AG04449 (cell line): ENCODE measurements around the gene KLHL26.

ENCODE experiments used
- CTCF ChIA-PET: fragments of 350-600 bp; formaldehyde crosslinking; extraction: SDS; loops from one replicate; lab custom pipeline; 2021; ENCODE audit warnings: antibody characterized with exemption; lab: Yijun Ruan, JAX
- POLR2A ChIA-PET: fragments of 400-600, 350-600 bp; formaldehyde crosslinking; extraction: SDS; loops from one replicate; lab custom pipeline; 2020; ENCODE audit warnings: antibody characterized with exemption, inconsistent platforms; lab: Yijun Ruan, JAX
- DNase-seq: peaks from one replicate; pipeline ENCODE4 v3.0.0-alpha.2; 2010; ENCODE audit warnings: low read depth, low spot score
- H3K4me3 ChIP-seq: 2 replicates; pipeline ENCODE4 v1.5.1; 2011; ENCODE audit warnings: low read depth, mild to moderate bottlenecking, control low read depth, low read length
- TF ChIP-seq, protein P1 (sequence below): IDR thresholded peaks from one replicate; pipeline ENCODE4 v1.5.1; 2011; ENCODE audit warnings: mild to moderate bottlenecking, moderate library complexity, low read length, control low read depth, inconsistent platforms; ENCODE audit not compliant: insufficient read depth; ENCODE audit errors: missing control alignments

Gene KLHL26

GRCh38 chr19:18711893-18712292 is 75.1 kb downstream of the KLHL26 start:
- POLR2A ChIA-PET = no interaction called here
- no peak for DNase-seq
- CTCF ChIA-PET = interaction anchor here (1.5 kb wide), 1 partner anchor 135 kb away, joined by 4 read pairs; no protein-coding TSS in a partner anchor
- TF ChIP-seq, protein P1, sequence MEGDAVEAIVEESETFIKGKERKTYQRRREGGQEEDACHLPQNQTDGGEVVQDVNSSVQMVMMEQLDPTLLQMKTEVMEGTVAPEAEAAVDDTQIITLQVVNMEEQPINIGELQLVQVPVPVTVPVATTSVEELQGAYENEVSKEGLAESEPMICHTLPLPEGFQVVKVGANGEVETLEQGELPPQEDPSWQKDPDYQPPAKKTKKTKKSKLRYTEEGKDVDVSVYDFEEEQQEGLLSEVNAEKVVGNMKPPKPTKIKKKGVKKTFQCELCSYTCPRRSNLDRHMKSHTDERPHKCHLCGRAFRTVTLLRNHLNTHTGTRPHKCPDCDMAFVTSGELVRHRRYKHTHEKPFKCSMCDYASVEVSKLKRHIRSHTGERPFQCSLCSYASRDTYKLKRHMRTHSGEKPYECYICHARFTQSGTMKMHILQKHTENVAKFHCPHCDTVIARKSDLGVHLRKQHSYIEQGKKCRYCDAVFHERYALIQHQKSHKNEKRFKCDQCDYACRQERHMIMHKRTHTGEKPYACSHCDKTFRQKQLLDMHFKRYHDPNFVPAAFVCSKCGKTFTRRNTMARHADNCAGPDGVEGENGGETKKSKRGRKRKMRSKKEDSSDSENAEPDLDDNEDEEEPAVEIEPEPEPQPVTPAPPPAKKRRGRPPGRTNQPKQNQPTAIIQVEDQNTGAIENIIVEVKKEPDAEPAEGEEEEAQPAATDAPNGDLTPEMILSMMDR = no peak
- no peak overlapping the region for H3K4me3 ChIP-seq

DNA sequence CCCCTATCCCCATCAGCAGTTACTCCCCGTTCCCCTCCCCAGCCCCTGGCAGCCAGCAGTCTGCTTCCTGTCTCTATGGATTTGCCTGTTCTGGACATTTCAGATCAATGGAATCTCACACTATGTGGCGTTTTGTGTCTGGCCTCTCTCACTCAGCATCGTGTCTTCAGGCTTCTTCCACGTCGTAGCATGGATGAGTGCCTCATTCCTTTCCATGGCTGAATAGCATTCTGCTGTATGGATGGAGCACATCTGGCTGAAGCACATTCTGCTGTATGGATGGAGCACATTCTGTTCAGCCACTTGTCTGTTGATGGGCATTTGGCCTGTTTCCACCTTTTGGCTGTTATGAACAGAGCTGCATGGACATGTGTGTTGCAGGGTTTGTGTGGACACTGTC is 76.2 kb downstream of the KLHL26 start:
- no peak for DNase-seq
- POLR2A ChIA-PET = no interaction called here
- H3K4me3 ChIP-seq = no peak overlapping the region
- TF ChIP-seq, protein P1 = no peak
- CTCF ChIA-PET = no interaction called here

DNA sequence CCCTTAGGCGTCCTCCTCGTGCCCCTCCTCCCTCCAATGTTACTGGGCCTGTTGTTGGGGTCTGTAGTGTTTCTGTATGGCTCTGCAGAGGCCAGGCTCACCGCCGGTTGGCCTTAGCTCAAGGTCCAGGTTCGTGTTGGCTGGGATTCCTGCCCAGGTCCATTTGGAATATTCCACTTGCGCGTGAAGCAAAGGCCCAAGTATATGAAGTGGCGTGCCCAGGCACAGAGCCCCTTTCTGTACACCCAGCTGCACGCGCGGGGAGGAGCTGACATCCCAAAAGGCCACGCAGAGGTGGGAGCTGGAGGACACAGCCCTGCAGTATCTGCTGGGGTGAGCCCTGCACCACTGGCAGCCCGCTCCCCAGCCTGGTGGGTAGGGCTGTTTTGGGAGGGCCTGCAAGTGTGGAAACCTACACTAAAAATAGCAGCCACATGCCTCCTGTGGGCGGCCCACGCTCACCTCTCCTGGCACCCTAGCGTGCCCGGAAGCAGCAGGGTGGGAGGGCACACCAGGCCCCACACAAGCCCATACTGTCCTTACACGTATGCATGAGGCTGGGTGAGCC is 76.8 kb downstream of the KLHL26 start:
- ChIA-PET POLR2A (interaction anchor here (0.6 kb wide), 1 partner anchor 157 kb away, joined by 3 read pairs; no protein-coding TSS in a partner anchor), CTCF (interaction anchor here (1.1 kb wide), 1 partner anchor 244 kb away, joined by 3 read pairs; no protein-coding TSS in a partner anchor)
- TF ChIP-seq, protein P1 = no peak
- DNase-seq = no peak
- no peak overlapping the region for H3K4me3 ChIP-seq

GRCh38 chr19:18715416-18715815 is 78.6 kb downstream of the KLHL26 start:
- TF ChIP-seq, protein P1 = no peak
- H3K4me3 ChIP-seq = no peak overlapping the region
- no peak for DNase-seq
- POLR2A ChIA-PET = no interaction called here
- CTCF ChIA-PET = interaction anchor here (1.3 kb wide), 1 partner anchor 8 kb away, joined by 5 read pairs; no protein-coding TSS in a partner anchor

DNA sequence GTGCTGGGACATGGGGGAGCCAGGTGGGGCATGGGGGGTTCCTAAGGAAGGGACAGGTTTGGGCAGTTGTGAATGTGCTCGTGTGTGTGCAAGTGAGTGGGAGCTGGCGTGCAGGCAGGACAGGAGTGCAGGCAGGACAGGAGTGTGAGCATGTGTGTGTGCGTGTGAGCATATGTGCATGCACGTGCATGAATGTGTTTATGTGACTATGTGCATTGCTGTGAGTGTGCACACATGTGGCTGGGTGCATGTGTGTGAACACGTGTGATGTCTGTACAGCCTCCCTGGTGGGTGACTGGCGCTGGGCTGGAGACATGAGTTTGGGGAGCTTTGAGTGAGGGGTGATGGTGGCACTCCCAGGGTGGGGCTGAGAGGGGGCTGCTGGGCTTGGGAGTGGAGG is 80.0 kb downstream of the KLHL26 start:
- ChIA-PET POLR2A (no interaction called here), CTCF (no interaction called here)
- TF ChIP-seq, protein P1 = no peak
- no peak for DNase-seq
- no peak overlapping the region for H3K4me3 ChIP-seq

DNA sequence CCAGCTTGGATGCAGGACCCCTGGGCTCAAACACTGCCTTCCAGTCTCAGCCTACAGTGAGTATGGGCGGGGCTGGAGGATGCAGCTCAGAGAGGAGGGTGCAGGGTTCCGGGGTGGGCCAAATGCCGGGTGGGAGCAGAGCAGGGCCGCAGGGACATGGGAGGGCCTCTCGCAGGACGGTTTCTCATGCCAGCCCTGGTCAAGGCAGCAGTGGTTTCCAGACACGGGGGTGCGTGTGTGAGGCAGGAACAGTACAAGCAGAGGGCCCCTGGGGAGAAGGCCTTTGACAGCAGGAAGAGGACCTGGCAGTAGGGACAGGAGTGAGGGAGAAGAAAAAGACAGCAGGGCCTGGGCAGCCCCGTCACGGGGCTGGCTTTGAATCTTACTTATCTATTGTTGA is 80.8 kb downstream of the KLHL26 start:
- ChIA-PET POLR2A (no interaction called here), CTCF (interaction anchor here (1.7 kb wide), 1 partner anchor 18 kb away, joined by 4 read pairs; no protein-coding TSS in a partner anchor)

More for the DNA sequence above, 80.8 kb downstream of the KLHL26 start:
- DNase-seq = no peak
- TF ChIP-seq, protein P1 = no peak
- H3K4me3 ChIP-seq = no peak overlapping the region
